Tibial nerve (tissue), 3 donors: ENCODE results near the gene CASQ2.

Experiments used
- POLR2A ChIP-seq, 2 donors: fragments of 450-650 bp; IDR thresholded peaks; one replicate each; pipeline ENCODE4 v1.6.1; 2017; ENCODE audit warnings: antibody characterized with exemption in 2 of 2, mild to moderate bottlenecking in 2 of 2, moderate library complexity in 2 of 2
- TF ChIP-seq, protein P1 (sequence below), 5 experiments: fragments of 200-600 bp in 3 of 5; fragments of 450-650 bp in 2 of 5; sonication (generic) in 3 of 5; IDR thresholded peaks; one replicate each; pipeline ENCODE4 v1.5.1; 2016 to 2019; ENCODE audit warnings: antibody characterized with exemption in 5 of 5, mild to moderate bottlenecking in 3 of 5, moderate library complexity in 2 of 5

DNA sequence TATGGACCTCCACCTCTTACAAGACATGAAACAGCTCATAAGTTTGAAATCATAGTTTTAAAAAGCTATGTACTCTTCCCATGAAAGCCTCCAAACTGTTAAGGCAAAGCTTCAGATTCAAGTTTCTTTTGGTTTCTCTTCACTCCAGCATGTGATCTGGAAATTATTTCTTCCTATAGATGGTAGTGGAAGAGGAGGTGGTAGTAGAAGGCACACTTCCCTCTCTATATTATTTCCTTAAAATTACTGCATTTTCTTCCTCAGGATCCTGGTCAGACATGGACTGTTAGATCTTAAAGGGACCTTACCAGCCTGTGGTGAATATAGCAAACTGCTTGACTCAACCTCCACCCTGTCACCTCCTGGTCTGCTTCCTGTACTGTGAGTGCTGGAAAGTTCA is 40.6 kb upstream of the CASQ2 start:
- TF ChIP-seq, protein P1, sequence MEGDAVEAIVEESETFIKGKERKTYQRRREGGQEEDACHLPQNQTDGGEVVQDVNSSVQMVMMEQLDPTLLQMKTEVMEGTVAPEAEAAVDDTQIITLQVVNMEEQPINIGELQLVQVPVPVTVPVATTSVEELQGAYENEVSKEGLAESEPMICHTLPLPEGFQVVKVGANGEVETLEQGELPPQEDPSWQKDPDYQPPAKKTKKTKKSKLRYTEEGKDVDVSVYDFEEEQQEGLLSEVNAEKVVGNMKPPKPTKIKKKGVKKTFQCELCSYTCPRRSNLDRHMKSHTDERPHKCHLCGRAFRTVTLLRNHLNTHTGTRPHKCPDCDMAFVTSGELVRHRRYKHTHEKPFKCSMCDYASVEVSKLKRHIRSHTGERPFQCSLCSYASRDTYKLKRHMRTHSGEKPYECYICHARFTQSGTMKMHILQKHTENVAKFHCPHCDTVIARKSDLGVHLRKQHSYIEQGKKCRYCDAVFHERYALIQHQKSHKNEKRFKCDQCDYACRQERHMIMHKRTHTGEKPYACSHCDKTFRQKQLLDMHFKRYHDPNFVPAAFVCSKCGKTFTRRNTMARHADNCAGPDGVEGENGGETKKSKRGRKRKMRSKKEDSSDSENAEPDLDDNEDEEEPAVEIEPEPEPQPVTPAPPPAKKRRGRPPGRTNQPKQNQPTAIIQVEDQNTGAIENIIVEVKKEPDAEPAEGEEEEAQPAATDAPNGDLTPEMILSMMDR (IDR thresholded peaks at IDR 0.05): no peak
- no peak for TF ChIP-seq POLR2A (IDR thresholded peaks at IDR 0.05)
